Gastrocnemius medialis (tissue), 4 donors: ENCODE results near the gene CYB5R3. TPM values are rescaled to one million over a fixed set of nuclear protein-coding genes. Genes with fewer than 3 reads are reported as not detected.
"Not testable (repeated sequence)": the region's sequence is repeated elsewhere in the genome, so short reads cannot be mapped to it uniquely, and the experiment has no call there.

Source experiments
- ATAC-seq, 2 donors: fragments of 150-250 bp; one replicate each; pipeline ENCODE4 v1.9.1; 2016
- DNase-seq, 2 donors: peaks; one replicate each; pipeline ENCODE4 v3.0.0-alpha.2; 2019
- H3K27ac ChIP-seq, 4 donors: fragments of 200-600 bp; sonication (generic); 1 replicate in 1 of 4; 2 replicates in 3 of 4; pipeline ENCODE4 v1.5.1; 2016 to 2018; ENCODE audit warnings: mild to moderate bottlenecking in 2 of 4, moderate library complexity in 1 of 4
- H3K27me3 ChIP-seq, 3 donors: fragments of 200-600 bp; sonication (generic) in 2 of 3; 1 replicate in 1 of 3; 2 replicates in 2 of 3; pipeline versions ENCODE4 v1.5.1 to v1.6.0; 2016 to 2019; ENCODE audit warnings: mild to moderate bottlenecking in 1 of 3, moderate library complexity in 1 of 3
- H3K36me3 ChIP-seq, 2 donors: fragments of 200-600 bp; sonication (generic) in 1 of 2; one replicate each; pipeline ENCODE4 v1.5.1; 2017 to 2018
- H3K4me1 ChIP-seq, 2 donors: fragments of 200-600 bp; sonication (generic) in 1 of 2; one replicate each; pipeline ENCODE4 v1.5.1; 2016 to 2017; ENCODE audit warnings: mild to moderate bottlenecking in 2 of 2
- H3K4me3 ChIP-seq, 4 donors: fragments of 200-600 bp; sonication (generic) in 3 of 4; 1 replicate in 1 of 4; 2 replicates in 3 of 4; pipeline ENCODE4 v1.5.1; 2016 to 2019; ENCODE audit warnings: mild to moderate bottlenecking in 2 of 4
- H3K9me3 ChIP-seq, 3 donors: fragments of 200-600 bp; sonication (generic) in 2 of 3; 1 replicate in 1 of 3; 2 replicates in 2 of 3; pipeline ENCODE4 v1.5.1; 2016 to 2019
- in situ Hi-C, 4 donors: fragments of 200-750 bp; cut with MboI; loops; one replicate each; pipeline versions ENCODE4 v1.15.0 to v1.8.0; 2017; ENCODE audit warnings: low sequenced_read_pairs in 4 of 4
- intact Hi-C: fragments of 100-400 bp; cut with DNase I; formaldehyde crosslinking; loops from one replicate; pipeline ENCODE4 v1.15.1; 2023; ENCODE audit warnings: low total_unique reads
- total RNA-seq, 4 donors: library from RNA; depleted of rRNA; stranded (reverse); fragments of >200 nt; gene quantifications; one replicate each; pipeline versions ENCODE4 v1.1.0 to v1.2.3, GENCODE V29; 2016

Gene CYB5R3
- total RNA-seq, 4 donors from 2014 or later = 44.3 to 163 (median 105) TPM

GRCh38 chr22:42574046-42574445 lies 75.1 kb downstream of the CYB5R3 start:
- ATAC-seq, DNase-seq, intact Hi-C loops, H3K4me1 ChIP-seq, H3K27me3 ChIP-seq, H3K4me3 ChIP-seq, in situ Hi-C loops, H3K9me3 ChIP-seq, H3K27ac ChIP-seq: not testable (repeated sequence)
- H3K36me3 ChIP-seq = peaks cover 0 to 13% of the 10 kb centered on the region in 2 donors

- H3K27ac ChIP-seq, in situ Hi-C loops, H3K4me3 ChIP-seq, H3K27me3 ChIP-seq, ATAC-seq, DNase-seq, H3K4me1 ChIP-seq, H3K36me3 ChIP-seq, intact Hi-C loops, H3K9me3 ChIP-seq: not testable (repeated sequence)
These were observed 78.1 kb downstream of the CYB5R3 start for GRCh38 chr22:42571068-42571467.

GRCh38 chr22:42570580-42570979 lies 78.6 kb downstream of the CYB5R3 start:
- H3K4me3 ChIP-seq, in situ Hi-C loops, H3K9me3 ChIP-seq, DNase-seq, intact Hi-C loops, H3K27me3 ChIP-seq, H3K36me3 ChIP-seq, H3K27ac ChIP-seq, H3K4me1 ChIP-seq, ATAC-seq: not testable (repeated sequence)

GRCh38 chr22:42567950-42568349 lies 81.2 kb downstream of the CYB5R3 start:
- DNase-seq, H3K4me1 ChIP-seq, H3K4me3 ChIP-seq, H3K27ac ChIP-seq, intact Hi-C loops, ATAC-seq, H3K36me3 ChIP-seq, H3K9me3 ChIP-seq, in situ Hi-C loops, H3K27me3 ChIP-seq: not testable (repeated sequence)

Other genes with a start within 250 kb of the CYB5R3 start
- gene NFAM1, start 217.0 kb downstream of the CYB5R3 start, total RNA-seq = under 1 TPM in 3 of 4 donors, not detected in 1; 0.20 to 0.59 (median 0.58) TPM
- 10 to 100 TPM; 11.9 to 27.3 (median 15.8) TPM for gene RRP7A, start 129.6 kb downstream of the CYB5R3 start, total RNA-seq
- 10 to 100 TPM in 1 of 4 donors, 1 to 10 TPM in 1, under 1 TPM in 1, not detected in 1; 0.84 to 13.4 (median 1.7) TPM for gene SERHL2, start 95.4 kb downstream of the CYB5R3 start, total RNA-seq
- 10 to 100 TPM; 19.7 to 28.7 (median 23.0) TPM for gene POLDIP3, start 34.5 kb downstream of the CYB5R3 start, total RNA-seq
- gene ATP5MGL, start 8.8 kb downstream of the CYB5R3 start, total RNA-seq = not detected
- 10 to 100 TPM in 2 of 4 donors, 1 to 10 TPM in 2; 5.8 to 13.3 (median 8.6) TPM for gene A4GALT, start 71.5 kb upstream of the CYB5R3 start, total RNA-seq
- gene ARFGAP3, start 207.9 kb upstream of the CYB5R3 start, total RNA-seq = 10 to 100 TPM; 28.2 to 43.8 (median 36.0) TPM